AG09309 (cell line): ENCODE measurements around the gene VEGFD.

Source experiments
- DNase-seq: peaks from one replicate; pipeline ENCODE4 v3.0.0-alpha.2; 2010; ENCODE audit warnings: low read depth
- H3K4me3 ChIP-seq: 2 replicates; pipeline ENCODE4 v1.5.1; 2011; ENCODE audit warnings: mild to moderate bottlenecking, low read depth, low read length, moderate library complexity; ENCODE audit not compliant: control insufficient read depth
- TF ChIP-seq, protein P1 (sequence below): IDR thresholded peaks from 2 replicates; pipeline ENCODE4 v1.5.1; 2011; ENCODE audit warnings: mild to moderate bottlenecking, low read depth, low read length, inconsistent platforms; ENCODE audit not compliant: insufficient read depth, control insufficient read depth; ENCODE audit errors: missing control alignments

VEGFD gene

GRCh38 chrX:15345976-15346375 is 38.2 kb downstream of the VEGFD start:
- H3K4me3 ChIP-seq = no peak overlapping the region
- DNase-seq = no peak
- TF ChIP-seq, protein P1, sequence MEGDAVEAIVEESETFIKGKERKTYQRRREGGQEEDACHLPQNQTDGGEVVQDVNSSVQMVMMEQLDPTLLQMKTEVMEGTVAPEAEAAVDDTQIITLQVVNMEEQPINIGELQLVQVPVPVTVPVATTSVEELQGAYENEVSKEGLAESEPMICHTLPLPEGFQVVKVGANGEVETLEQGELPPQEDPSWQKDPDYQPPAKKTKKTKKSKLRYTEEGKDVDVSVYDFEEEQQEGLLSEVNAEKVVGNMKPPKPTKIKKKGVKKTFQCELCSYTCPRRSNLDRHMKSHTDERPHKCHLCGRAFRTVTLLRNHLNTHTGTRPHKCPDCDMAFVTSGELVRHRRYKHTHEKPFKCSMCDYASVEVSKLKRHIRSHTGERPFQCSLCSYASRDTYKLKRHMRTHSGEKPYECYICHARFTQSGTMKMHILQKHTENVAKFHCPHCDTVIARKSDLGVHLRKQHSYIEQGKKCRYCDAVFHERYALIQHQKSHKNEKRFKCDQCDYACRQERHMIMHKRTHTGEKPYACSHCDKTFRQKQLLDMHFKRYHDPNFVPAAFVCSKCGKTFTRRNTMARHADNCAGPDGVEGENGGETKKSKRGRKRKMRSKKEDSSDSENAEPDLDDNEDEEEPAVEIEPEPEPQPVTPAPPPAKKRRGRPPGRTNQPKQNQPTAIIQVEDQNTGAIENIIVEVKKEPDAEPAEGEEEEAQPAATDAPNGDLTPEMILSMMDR = no peak

DNA sequence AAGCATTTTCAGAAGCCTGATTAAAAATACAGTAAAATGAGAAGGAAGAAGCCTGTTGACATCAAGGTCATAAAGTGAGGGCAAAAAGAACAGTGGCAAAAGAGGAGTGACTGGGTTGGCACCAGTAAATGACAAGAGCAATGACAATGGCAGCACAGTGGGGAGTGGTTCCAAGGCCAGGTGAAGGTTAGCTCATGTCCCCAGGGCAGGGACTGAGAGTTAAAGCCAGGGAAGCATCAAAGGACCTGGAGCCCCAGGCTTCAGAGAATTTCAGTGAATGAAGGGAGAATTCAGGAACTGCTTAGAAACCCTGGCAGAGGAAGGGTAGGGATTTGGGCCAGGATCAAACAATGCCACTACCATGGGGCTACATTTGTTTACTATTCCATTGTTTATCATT is 40.1 kb downstream of the VEGFD start:
- H3K4me3 ChIP-seq = no peak overlapping the region
- no peak for DNase-seq
- TF ChIP-seq, protein P1 = no peak

GRCh38 chrX:15343075-15343476 is 41.1 kb downstream of the VEGFD start:
- no peak overlapping the region for H3K4me3 ChIP-seq
- DNase-seq = peak; percentile 31
- TF ChIP-seq, protein P1 = no peak

- DNase-seq = no peak
- TF ChIP-seq, protein P1 = no peak
- no peak overlapping the region for H3K4me3 ChIP-seq
Measured at GRCh38 chrX:15340867-15341266, 43.3 kb downstream of the VEGFD start.

GRCh38 chrX:15336023-15336413 is 48.2 kb downstream of the VEGFD start:
- peak overlapping the region; percentile 33 for H3K4me3 ChIP-seq
- TF ChIP-seq, protein P1 = no peak
- peak; percentile 2 for DNase-seq

DNA sequence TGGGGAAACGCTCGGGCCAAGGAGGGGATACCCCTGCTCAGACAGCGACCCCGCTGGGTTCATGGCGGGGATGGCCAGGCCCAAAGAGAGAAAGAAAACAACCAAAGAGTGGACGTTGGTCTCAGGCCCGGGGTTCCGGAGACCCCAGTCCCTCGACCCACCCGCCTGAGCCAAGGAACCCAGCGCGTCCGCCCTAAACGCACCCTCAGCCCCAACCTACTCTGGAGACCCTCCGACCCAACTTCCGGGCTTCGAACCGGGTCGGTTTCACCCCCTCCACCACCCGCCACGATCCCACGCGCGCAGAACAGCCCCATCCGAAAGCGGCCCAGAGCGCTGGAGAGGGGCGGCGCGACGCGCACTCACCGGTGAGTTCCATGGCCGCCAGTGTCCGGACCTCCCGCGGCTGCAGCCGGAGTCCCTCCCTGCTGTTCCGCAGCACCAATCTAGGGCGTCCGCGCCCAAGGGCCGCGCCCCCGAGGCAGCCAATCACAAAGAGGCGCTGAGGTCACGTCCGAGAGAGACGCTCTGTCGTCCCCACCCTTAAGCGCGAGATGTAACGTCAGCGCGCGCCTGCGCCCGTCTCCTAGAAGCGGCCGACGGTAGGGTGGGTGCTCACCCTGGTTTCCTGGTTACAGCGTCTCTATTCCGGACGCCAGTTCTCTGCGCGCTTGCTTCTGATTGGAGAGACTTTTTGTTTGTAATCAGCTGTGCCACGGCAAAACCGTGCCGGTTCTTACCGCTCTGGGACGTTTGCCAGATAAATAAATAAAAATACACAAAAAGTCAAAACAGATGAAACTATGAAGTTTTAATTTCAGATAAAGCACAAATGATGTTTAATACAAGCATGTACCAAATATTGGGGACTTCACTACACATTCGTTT is 48.8 kb downstream of the VEGFD start, which contains the start of gene PIGA:
Gene PIGA (minus strand): TSS at position 389 of the 888 bp plus-strand sequence. CDS start 3,593 bp downstream, outside the sequence.
- TF ChIP-seq, protein P1 = no peak
- H3K4me3 ChIP-seq = peak within 1 kb of the TSS; percentile 77
- DNase-seq = peak; percentile 83

DNA sequence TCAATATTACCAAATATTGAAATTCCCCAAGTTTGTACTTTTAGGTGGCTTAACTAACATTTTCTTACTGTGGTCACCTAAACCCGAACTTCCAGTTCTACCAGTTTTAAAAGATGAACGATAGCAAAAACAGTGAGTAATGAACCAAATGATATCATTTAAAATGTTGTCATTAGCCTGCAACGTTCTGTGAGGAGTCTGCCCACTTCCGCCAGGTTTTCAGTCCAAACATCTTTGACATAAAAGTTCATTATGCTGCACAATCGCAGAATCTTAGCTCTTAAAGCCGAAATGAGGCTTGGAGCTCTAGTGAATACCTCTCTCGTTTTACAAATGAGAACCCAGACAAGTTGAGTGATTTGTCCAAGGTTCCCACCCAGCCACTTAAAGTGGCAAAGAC is 49.7 kb downstream of the VEGFD start:
- H3K4me3 ChIP-seq = peak overlapping the region; percentile 77
- TF ChIP-seq, protein P1 = no peak
- DNase-seq = no peak
